Fibroblast of the aortic adventitia (primary cell): ENCODE results near the gene KDM5B. TPM values are rescaled to one million over a fixed set of nuclear protein-coding genes. Genes with fewer than 3 reads are reported as not detected.
A peak's percentile ranks its signal among the peaks of the same experiment; 100 is the strongest.

Experiments used
- DNase-seq: peaks from one replicate; pipeline ENCODE4 v3.0.0-alpha.2; 2010; ENCODE audit warnings: low read depth
- H3K4me3 ChIP-seq: 2 replicates; pipeline ENCODE4 v1.5.1; 2011; ENCODE audit warnings: low read depth, mild to moderate bottlenecking, control low read depth, low read length, moderate library complexity
- total RNA-seq: library from RNA; depleted of rRNA; stranded (reverse); fragments of >200 nt; gene quantifications from 2 replicates; pipeline ENCODE4 v1.2.3, GENCODE V29; 2012; ENCODE audit warnings: low replicate concordance
- TF ChIP-seq, protein P1 (sequence below): IDR thresholded peaks from 2 replicates; pipeline ENCODE4 v1.5.1; 2011; ENCODE audit warnings: mild to moderate bottlenecking, low read length, control low read depth, inconsistent platforms; ENCODE audit not compliant: insufficient read depth

KDM5B gene
- total RNA-seq, 1 donor: 56.4 TPM

DNA sequence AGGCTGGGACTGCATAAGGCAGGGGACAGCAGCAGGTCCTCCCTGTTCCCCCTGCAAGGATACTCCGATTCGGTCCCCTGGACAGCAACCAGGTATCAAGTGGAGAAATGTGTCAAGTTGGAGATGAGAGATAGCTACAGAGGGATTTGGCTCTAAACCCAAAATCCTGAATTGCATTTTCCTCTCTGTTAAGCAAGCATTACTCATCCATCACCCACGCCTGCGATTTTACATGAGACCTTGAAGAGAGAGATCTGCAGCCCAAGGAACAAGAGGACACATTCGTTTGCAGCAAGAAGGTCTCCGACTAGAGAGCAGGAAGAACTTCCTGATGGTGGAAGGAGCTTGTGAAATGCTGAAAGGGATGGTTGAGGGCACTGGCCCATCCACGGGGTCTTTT lies 119.8 kb downstream of the KDM5B start:
- TF ChIP-seq, protein P1, sequence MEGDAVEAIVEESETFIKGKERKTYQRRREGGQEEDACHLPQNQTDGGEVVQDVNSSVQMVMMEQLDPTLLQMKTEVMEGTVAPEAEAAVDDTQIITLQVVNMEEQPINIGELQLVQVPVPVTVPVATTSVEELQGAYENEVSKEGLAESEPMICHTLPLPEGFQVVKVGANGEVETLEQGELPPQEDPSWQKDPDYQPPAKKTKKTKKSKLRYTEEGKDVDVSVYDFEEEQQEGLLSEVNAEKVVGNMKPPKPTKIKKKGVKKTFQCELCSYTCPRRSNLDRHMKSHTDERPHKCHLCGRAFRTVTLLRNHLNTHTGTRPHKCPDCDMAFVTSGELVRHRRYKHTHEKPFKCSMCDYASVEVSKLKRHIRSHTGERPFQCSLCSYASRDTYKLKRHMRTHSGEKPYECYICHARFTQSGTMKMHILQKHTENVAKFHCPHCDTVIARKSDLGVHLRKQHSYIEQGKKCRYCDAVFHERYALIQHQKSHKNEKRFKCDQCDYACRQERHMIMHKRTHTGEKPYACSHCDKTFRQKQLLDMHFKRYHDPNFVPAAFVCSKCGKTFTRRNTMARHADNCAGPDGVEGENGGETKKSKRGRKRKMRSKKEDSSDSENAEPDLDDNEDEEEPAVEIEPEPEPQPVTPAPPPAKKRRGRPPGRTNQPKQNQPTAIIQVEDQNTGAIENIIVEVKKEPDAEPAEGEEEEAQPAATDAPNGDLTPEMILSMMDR: no peak
- H3K4me3 ChIP-seq: no peak overlapping the region
- peak; percentile 3 for DNase-seq

DNA sequence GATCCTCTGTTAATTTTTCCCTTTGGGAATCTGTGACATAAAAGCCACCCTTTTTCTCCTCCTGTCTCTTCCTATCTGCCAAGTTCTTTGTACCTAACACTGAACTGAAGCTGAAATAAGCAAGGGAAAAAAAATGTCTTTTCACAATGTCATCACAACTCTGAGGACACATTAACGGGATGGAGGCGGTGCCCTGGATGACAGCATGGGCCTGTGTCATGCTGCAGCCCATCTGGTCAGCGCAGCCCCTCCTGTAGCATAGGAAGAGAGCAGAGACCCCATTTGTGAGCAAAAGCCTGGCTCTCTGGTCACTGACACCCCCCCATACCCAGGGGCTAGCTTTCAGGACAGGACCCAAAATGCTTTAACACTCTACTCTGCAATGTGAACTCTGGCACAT lies 120.4 kb downstream of the KDM5B start:
- no peak for DNase-seq
- TF ChIP-seq, protein P1: no peak

DNA sequence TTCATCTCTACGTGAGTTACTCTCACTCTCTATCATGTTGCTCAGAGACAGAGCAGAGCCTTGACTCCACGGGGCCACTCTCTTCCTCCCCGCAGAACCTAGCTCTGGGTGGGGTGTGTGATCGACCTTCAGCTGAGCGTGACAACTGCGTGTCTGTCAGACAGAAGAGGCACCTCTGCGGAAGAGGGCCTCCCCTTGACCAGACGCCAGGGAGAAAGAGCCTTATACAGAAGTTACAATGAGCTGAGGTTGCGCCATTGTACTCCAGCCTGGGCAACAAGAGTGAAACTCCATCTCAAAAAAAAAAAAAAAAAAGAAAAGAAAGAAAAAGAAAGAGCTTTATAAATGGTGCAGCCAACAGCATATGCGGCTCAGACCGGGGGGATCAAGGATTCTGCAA lies 120.9 kb downstream of the KDM5B start:
- no peak for DNase-seq
- TF ChIP-seq, protein P1: no peak
- no peak overlapping the region for H3K4me3 ChIP-seq

More for the DNA sequence above, 120.4 kb downstream of the KDM5B start:
- no peak overlapping the region for H3K4me3 ChIP-seq

DNA sequence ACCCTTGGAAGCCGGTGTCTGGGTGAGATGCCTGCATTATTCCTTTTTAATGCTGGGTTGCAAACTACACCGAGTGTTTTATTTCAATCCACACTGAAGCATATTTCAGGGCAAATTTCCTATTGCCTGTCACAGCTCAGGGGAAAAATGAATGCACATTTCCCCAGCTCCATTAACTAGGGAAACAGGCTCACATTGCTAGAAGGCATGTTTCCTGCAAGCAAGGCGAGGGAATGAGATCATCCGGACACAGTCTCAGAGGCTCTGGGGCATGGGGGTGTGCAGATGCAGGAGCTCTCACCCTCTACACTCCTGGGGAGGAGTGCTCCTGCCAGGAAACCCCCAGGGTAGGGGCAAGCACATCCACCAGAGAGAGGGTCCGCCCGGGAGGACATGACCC lies 122.6 kb downstream of the KDM5B start:
- no peak for DNase-seq
- TF ChIP-seq, protein P1: no peak
- H3K4me3 ChIP-seq: no peak overlapping the region

DNA sequence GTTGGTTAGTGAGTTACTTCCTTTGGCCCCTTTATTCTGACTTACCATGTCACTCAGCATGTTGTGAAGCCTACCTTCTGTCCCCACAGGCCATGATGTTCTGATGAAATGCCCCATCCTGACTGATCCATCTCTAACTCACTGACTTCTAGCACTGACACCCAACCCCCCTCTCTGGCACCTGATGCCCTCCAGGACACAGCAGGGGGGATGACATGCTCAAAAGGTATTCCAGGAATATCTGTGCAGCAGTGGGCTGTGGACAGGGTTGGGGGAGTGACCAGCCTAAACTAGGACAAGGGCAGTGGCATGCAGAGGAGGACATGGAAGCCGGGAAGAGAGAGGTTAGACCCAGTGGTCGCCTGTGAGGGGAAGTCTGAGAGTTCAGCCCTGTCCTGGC lies 123.5 kb downstream of the KDM5B start:
- TF ChIP-seq, protein P1: no peak
- no peak for DNase-seq
- H3K4me3 ChIP-seq: no peak overlapping the region

DNA sequence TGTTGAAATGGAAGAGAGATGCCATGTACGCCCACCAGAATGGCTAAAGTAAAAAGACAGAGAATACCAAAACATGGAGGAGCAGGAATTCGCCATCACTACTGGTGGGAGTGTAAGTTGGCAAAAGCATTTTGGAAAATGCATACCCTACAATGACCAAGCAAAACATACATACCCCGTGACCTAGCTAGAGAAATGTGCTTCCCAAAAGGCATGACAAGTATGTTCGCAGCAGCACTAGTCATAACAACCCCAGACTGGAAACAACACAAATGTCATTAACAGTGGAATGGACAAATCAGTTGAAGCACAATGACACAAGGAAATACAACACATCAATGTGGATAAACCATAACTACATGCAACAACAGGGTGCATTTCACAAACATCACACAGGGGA lies 125.2 kb downstream of the KDM5B start:
- DNase-seq: no peak
- no peak overlapping the region for H3K4me3 ChIP-seq
- TF ChIP-seq, protein P1: no peak

DNA sequence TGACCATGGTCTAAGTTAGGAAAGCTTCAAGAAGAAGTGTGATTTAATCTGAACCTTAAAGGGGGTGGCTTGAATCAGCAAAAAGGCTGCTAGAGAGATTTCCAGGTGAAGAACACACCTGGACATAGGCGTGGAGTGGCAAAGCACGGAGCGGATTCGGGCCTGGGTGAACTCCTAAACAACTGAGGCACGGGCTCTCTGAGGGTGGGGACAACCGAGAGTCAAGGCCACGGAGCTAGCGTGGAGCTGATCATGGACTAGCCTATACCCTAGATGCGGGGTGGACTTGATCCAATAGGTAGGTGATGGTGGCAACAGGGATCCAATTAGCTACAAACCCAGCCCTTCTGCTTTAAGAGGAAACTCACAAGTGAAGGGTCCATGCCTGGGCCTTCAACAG lies 125.7 kb downstream of the KDM5B start:
- TF ChIP-seq, protein P1: no peak
- H3K4me3 ChIP-seq: no peak overlapping the region
- DNase-seq: no peak
